Cardiac fibroblast (primary cell): ENCODE data around the gene EIF1AD.
"Not testable (repeated sequence)": the region's sequence is repeated elsewhere in the genome, so short reads cannot be mapped to it uniquely, and the experiment has no call there.

ENCODE experiments used
- DNase-seq, 2 donors: peaks; one replicate each; pipeline versions ENCODE4 v3.0.0 to v3.0.0-alpha.2; 2010; ENCODE audit warnings: low read depth in 2 of 2
- H3K4me3 ChIP-seq, 2 donors: replicated peaks in 1 of 2; 1 replicate in 1 of 2; 2 replicates in 1 of 2; pipeline ENCODE4 v1.5.1; 2011; ENCODE audit warnings: low read depth in 2 of 2, low read length in 2 of 2, mild to moderate bottlenecking in 2 of 2, moderate library complexity in 1 of 2
- TF ChIP-seq, protein P1 (sequence below): IDR thresholded peaks from one replicate; pipeline ENCODE4 v1.5.1; 2011; ENCODE audit warnings: low read depth, mild to moderate bottlenecking, low read length, inconsistent platforms

Gene EIF1AD

GRCh38 chr11:66036334-66036710 lies 34.4 kb upstream of the EIF1AD start:
- TF ChIP-seq, protein P1, sequence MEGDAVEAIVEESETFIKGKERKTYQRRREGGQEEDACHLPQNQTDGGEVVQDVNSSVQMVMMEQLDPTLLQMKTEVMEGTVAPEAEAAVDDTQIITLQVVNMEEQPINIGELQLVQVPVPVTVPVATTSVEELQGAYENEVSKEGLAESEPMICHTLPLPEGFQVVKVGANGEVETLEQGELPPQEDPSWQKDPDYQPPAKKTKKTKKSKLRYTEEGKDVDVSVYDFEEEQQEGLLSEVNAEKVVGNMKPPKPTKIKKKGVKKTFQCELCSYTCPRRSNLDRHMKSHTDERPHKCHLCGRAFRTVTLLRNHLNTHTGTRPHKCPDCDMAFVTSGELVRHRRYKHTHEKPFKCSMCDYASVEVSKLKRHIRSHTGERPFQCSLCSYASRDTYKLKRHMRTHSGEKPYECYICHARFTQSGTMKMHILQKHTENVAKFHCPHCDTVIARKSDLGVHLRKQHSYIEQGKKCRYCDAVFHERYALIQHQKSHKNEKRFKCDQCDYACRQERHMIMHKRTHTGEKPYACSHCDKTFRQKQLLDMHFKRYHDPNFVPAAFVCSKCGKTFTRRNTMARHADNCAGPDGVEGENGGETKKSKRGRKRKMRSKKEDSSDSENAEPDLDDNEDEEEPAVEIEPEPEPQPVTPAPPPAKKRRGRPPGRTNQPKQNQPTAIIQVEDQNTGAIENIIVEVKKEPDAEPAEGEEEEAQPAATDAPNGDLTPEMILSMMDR, result no peak
- no peak overlapping the region for H3K4me3 ChIP-seq
- DNase-seq, result no peak

DNA sequence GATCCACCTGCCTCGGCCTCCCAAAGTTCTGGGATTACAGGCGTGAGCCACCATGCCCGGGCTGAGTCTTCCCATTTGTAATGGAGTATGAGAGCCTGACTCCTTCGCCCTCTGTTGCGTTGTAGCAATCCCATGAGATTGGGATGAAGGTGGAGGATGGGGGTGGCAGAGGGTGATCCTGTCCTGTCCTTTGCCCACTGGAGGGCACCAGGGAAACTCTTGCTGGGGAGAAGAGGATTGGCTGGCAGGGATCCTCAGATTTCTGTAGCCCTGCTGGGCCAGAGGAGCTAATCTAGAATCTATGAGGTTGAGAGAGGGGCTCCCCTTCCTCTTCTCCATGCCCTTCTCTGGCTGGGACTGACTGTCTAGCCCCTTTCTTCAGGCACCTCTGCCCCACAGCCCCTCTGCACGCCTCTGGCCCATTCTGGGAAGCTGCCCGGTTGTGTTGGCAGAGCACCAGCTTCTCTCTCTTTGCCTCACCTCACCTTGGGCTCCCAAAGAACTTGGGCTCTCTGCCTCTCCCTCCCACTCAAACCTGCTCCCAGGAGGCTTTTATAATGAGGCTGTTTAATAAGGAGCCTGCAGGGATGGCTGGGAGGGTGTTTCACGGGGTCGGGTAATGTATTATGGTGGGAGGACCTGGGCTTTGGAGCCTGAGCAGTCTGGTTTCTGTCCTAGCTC lies 33.8 kb upstream of the EIF1AD start:
- TF ChIP-seq, protein P1, result no peak
- H3K4me3 ChIP-seq, result no peak overlapping the region
- no peak for DNase-seq

GRCh38 chr11:66032957-66033735 lies 31.2 kb upstream of the EIF1AD start:
- DNase-seq, result no peak
- TF ChIP-seq, protein P1, result no peak
- no peak overlapping the region for H3K4me3 ChIP-seq

DNA sequence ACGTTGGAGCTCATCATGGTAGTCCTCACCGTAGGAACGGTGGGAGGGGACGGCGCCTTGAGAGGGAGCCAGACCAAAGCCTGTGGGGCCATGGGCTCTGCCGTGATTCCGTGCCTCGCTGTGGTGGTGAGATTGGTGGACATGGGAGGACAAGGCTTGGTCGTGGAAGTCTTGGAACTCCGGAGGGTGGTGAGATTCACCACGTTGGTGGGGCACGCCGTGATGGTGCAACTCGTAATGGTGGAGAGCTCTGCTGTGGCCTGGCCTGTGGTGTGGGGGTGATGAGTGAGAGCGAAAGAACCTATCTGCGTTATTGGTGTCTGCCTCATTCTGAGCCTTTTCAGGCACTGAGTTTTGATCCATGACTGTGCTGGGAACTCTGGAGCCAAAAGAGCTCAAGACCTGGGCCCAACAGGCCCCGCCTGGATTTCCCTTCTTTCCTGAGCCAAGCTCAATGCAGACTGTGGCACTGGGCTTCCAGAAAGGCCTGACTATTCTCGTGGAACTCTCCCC lies 24.1 kb upstream of the EIF1AD start, which contains the start of gene CATSPER1:
Gene CATSPER1 (minus strand): TSS at position 463 of the 513 bp plus-strand sequence. CDS start 100 bp downstream, at position 363.
- TF ChIP-seq, protein P1, result no peak
- no peak for DNase-seq
- H3K4me3 ChIP-seq, result no peak within 1 kb of the TSS

- DNase-seq, H3K4me3 ChIP-seq: not testable (repeated sequence)
These were observed 21.2 kb upstream of the EIF1AD start for GRCh38 chr11:66023186-66023440.

- DNase-seq, result peak; percentile 68 to 69
- TF ChIP-seq, protein P1, result peak; percentile 95
- peak overlapping the region in 1 of 2 donors; percentile 7 for H3K4me3 ChIP-seq
These were observed 20.6 kb upstream of the EIF1AD start for GRCh38 chr11:66022401-66023185.
